HEK293 (cell line): ENCODE data around the gene PID1.

Source experiments
- CTCF ChIA-PET: fragments of 350-600 bp; formaldehyde crosslinking; extraction: SDS; loops from one replicate; lab custom pipeline; 2021; ENCODE audit warnings: antibody characterized with exemption; lab: Yijun Ruan, JAX
- POLR2A ChIA-PET: fragments of 300-600 bp; formaldehyde crosslinking; extraction: SDS; loops from one replicate; lab custom pipeline; 2020; ENCODE audit warnings: antibody characterized with exemption, inconsistent platforms; lab: Yijun Ruan, JAX
- H3K27ac ChIP-seq: fragments of 200-500 bp; sonication (Bioruptor generic); 2 replicates; pipeline ENCODE4 v1.5.1; 2014; ENCODE audit warnings: low read depth, low read length, control low read depth, inconsistent platforms; ENCODE audit errors: extremely low read depth
- H3K36me3 ChIP-seq, 2 experiments: fragments of 200-500 bp in 1 of 2; sonication (Bioruptor generic) in 1 of 2; 1 replicate in 1 of 2; 2 replicates in 1 of 2; pipeline ENCODE4 v1.5.1; 2014 to 2017; ENCODE audit warnings: inconsistent platforms in 2 of 2, low read length in 2 of 2; ENCODE audit not compliant: control insufficient read depth in 2 of 2, insufficient read depth in 1 of 2
- H3K4me1 ChIP-seq: fragments of 200-500 bp; sonication (Bioruptor generic); 2 replicates; pipeline ENCODE4 v1.5.1; 2014; ENCODE audit warnings: mild to moderate bottlenecking, low read length, inconsistent platforms; ENCODE audit not compliant: control insufficient read depth, insufficient read depth
- H3K4me3 ChIP-seq: 2 replicates; pipeline ENCODE4 v1.5.1; 2011; ENCODE audit warnings: low read depth, mild to moderate bottlenecking, control low read depth, low read length, moderate library complexity
- H3K9me3 ChIP-seq: fragments of 200-500 bp; sonication (Bioruptor generic); 2 replicates; pipeline ENCODE4 v1.5.1; 2014; ENCODE audit warnings: low read depth, low read length, inconsistent platforms; ENCODE audit not compliant: control insufficient read depth, insufficient read depth
- BCL11A ChIP-seq: fragments of 450-650 bp; formaldehyde crosslinking; IDR thresholded peaks from 2 replicates; pipeline ENCODE4 v1.5.1; 2016; ENCODE audit warnings: low read depth, missing biosample characterization, missing genetic modification characterization
- GLIS1 ChIP-seq: fragments of 450-650 bp; formaldehyde crosslinking; IDR thresholded peaks from 2 replicates; pipeline ENCODE4 v1.5.1; 2016; ENCODE audit warnings: missing biosample characterization, missing genetic modification characterization
- IKZF3 ChIP-seq: fragments of 450-650 bp; IDR thresholded peaks from 2 replicates; pipeline ENCODE4 v1.5.0; 2018; ENCODE audit warnings: missing biosample characterization, mild to moderate bottlenecking, missing genetic modification characterization, moderate library complexity
- KLF9 ChIP-seq: fragments of 450-650 bp; formaldehyde crosslinking; IDR thresholded peaks from 2 replicates; pipeline ENCODE4 v1.5.1; 2016; ENCODE audit warnings: missing biosample characterization, missing genetic modification characterization, low read depth
- PRDM1 ChIP-seq: fragments of 450-650 bp; formaldehyde crosslinking; IDR thresholded peaks from 2 replicates; pipeline ENCODE4; 2016; ENCODE audit warnings: missing biosample characterization, missing genetic modification characterization
- SCRT2 ChIP-seq: fragments of 450-650 bp; formaldehyde crosslinking; IDR thresholded peaks from 2 replicates; pipeline ENCODE4 v1.5.1; 2016; ENCODE audit warnings: missing biosample characterization, missing genetic modification characterization
- ZBTB17 ChIP-seq: fragments of 450-650 bp; formaldehyde crosslinking; IDR thresholded peaks from 2 replicates; pipeline ENCODE4 v1.5.1; 2016; ENCODE audit warnings: missing biosample characterization, missing genetic modification characterization
- ZFP37 ChIP-seq: fragments of 450-650 bp; formaldehyde crosslinking; IDR thresholded peaks from 2 replicates; pipeline ENCODE4 v1.5.1; 2016; ENCODE audit warnings: missing biosample characterization, missing genetic modification characterization
- ZFP41 ChIP-seq: fragments of 450-650 bp; formaldehyde crosslinking; IDR thresholded peaks from 2 replicates; pipeline ENCODE4 v1.5.1; 2016; ENCODE audit warnings: missing biosample characterization, missing genetic modification characterization, borderline replicate concordance
- ZNF114 ChIP-seq: fragments of 450-650 bp; formaldehyde crosslinking; IDR thresholded peaks from 2 replicates; pipeline ENCODE4 v1.5.0; 2017; ENCODE audit warnings: missing biosample characterization, missing genetic modification characterization
- ZNF155 ChIP-seq: fragments of 450-650 bp; formaldehyde crosslinking; IDR thresholded peaks from 2 replicates; pipeline ENCODE4 v1.5.1; 2016; ENCODE audit warnings: missing biosample characterization, missing genetic modification characterization
- ZNF2 ChIP-seq: fragments of 450-650 bp; formaldehyde crosslinking; IDR thresholded peaks from 2 replicates; pipeline ENCODE4 v1.5.1; 2016; ENCODE audit warnings: missing biosample characterization, missing genetic modification characterization
- ZNF211 ChIP-seq: fragments of 450-650 bp; formaldehyde crosslinking; IDR thresholded peaks from 2 replicates; pipeline ENCODE4 v1.5.1; 2016; ENCODE audit warnings: low read depth, missing biosample characterization, missing genetic modification characterization
- ZNF324 ChIP-seq: fragments of 450-650 bp; formaldehyde crosslinking; IDR thresholded peaks from 2 replicates; pipeline ENCODE4 v1.5.1; 2016; ENCODE audit warnings: missing biosample characterization, missing genetic modification characterization
- ZNF350 ChIP-seq: fragments of 450-650 bp; formaldehyde crosslinking; IDR thresholded peaks from 2 replicates; pipeline ENCODE4 v1.5.0; 2017; ENCODE audit warnings: missing biosample characterization, mild to moderate bottlenecking, missing genetic modification characterization
- ZNF416 ChIP-seq: fragments of 450-650 bp; formaldehyde crosslinking; IDR thresholded peaks from 2 replicates; pipeline ENCODE4 v1.5.1; 2016; ENCODE audit warnings: missing biosample characterization, missing genetic modification characterization
- ZNF501 ChIP-seq: fragments of 450-650 bp; formaldehyde crosslinking; IDR thresholded peaks from 2 replicates; pipeline ENCODE4 v1.5.1; 2016; ENCODE audit warnings: missing biosample characterization, missing genetic modification characterization
- ZNF626 ChIP-seq: fragments of 450-650 bp; sonication (Bioruptor Pico); formaldehyde crosslinking; IDR thresholded peaks from 2 replicates; pipeline ENCODE4 v1.5.1; 2018; ENCODE audit warnings: missing biosample characterization, missing genetic modification characterization, inconsistent platforms
- ZNF658 ChIP-seq: fragments of 450-650 bp; formaldehyde crosslinking; IDR thresholded peaks from 2 replicates; pipeline ENCODE4; 2016; ENCODE audit warnings: missing biosample characterization, missing genetic modification characterization
- ZNF670 ChIP-seq: fragments of 450-650 bp; formaldehyde crosslinking; IDR thresholded peaks from 2 replicates; pipeline ENCODE4 v1.5.1; 2016; ENCODE audit warnings: missing biosample characterization, missing genetic modification characterization, low read depth
- ZNF677 ChIP-seq: fragments of 450-650 bp; IDR thresholded peaks from 2 replicates; pipeline ENCODE4 v1.5.0; 2018; ENCODE audit warnings: missing biosample characterization, mild to moderate bottlenecking, missing genetic modification characterization, moderate library complexity
- ZNF707 ChIP-seq: fragments of 450-650 bp; formaldehyde crosslinking; IDR thresholded peaks from 2 replicates; pipeline ENCODE4 v1.5.1; 2016; ENCODE audit warnings: missing biosample characterization, missing genetic modification characterization
- ZNF747 ChIP-seq: fragments of 450-650 bp; formaldehyde crosslinking; IDR thresholded peaks from 2 replicates; pipeline ENCODE4 v1.5.1; 2016; ENCODE audit warnings: missing biosample characterization, missing genetic modification characterization
- ZSCAN16 ChIP-seq: fragments of 450-650 bp; formaldehyde crosslinking; IDR thresholded peaks from 2 replicates; pipeline ENCODE4 v1.5.1; 2016; ENCODE audit warnings: missing biosample characterization, missing genetic modification characterization
- ZSCAN23 ChIP-seq: fragments of 450-650 bp; formaldehyde crosslinking; IDR thresholded peaks from 2 replicates; pipeline ENCODE4 v1.5.1; 2016; ENCODE audit warnings: missing biosample characterization, missing genetic modification characterization
- ZXDB ChIP-seq: fragments of 450-650 bp; formaldehyde crosslinking; IDR thresholded peaks from 2 replicates; pipeline ENCODE4 v1.5.1; 2016; ENCODE audit warnings: missing biosample characterization, missing genetic modification characterization
- TF ChIP-seq, protein P1 (sequence below): fragments of 450-650 bp; formaldehyde crosslinking; IDR thresholded peaks from 2 replicates; pipeline ENCODE4 v1.5.1; 2016; ENCODE audit warnings: missing biosample characterization, missing genetic modification characterization
- TF ChIP-seq, protein P2 (sequence below): fragments of 450-650 bp; formaldehyde crosslinking; IDR thresholded peaks from 2 replicates; pipeline ENCODE4 v1.5.1; 2016; ENCODE audit warnings: missing biosample characterization, missing genetic modification characterization

PID1 gene

DNA sequence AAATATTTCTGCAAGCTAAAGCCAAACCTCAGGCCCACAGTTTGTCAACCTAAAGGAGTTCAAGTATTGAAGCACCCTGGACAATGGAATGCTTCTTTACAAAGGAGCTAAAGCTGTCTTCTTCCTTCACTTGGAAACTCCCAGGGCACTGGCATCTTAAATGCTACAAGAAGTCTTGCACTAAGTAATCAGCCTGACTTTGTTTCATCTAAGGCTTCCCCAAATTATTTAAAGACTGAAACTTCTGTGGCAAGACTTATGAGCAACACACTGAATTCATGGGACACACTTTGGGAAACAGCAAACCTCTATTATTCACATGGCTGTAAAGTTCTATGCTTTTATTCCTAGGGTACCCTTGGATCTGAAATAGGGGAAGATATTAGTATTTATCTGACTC, 14.7 kb downstream of the PID1 start:
- no peaks in the 10 kb centered on the region for H3K9me3 ChIP-seq
- no peaks in the 10 kb centered on the region for H3K4me1 ChIP-seq
- H3K27ac ChIP-seq, result no peak overlapping the region
- TF ChIP-seq IKZF3 (no peak), ZNF677 (no peak), ZNF2 (tag by site-specific recombination) (no peak), ZNF324 (tag by site-specific recombination) (no peak), ZNF501 (tag by site-specific recombination) (no peak), ZXDB (tag by site-specific recombination) (no peak), KLF9 (tag by site-specific recombination) (no peak), ZBTB17 (no peak), ZSCAN16 (tag by site-specific recombination) (no peak), GLIS1 (tag by site-specific recombination) (no peak), ZNF707 (tag by site-specific recombination) (no peak)
- no peak overlapping the region for H3K4me3 ChIP-seq
- POLR2A ChIA-PET, result no interaction called here
- H3K36me3 ChIP-seq, result no peaks in the 10 kb centered on the region
- CTCF ChIA-PET, result no interaction called here

DNA sequence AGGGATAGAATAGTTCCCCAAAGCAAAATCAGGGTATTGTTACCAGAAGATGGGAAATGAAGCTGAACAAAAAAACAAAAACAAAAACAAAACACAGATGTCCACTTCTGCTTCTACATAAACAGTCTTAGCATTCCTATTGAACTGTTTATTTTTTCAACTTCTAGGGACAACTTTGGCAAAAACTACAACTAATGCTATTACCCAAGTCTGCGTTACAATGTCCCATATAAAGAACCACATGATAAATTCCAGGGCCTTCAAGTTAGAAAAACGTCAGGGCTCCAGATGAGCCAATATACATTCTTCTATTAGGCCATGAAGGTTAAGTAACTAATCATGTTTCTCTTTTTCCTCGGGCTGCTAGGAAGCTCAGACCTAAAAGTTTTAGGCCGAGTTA, 16.9 kb downstream of the PID1 start:
- CTCF ChIA-PET, result no interaction called here

More for the DNA sequence above, 16.9 kb downstream of the PID1 start:
- no peak overlapping the region for H3K27ac ChIP-seq
- no peaks in the 10 kb centered on the region for H3K4me1 ChIP-seq
- H3K36me3 ChIP-seq, result no peaks in the 10 kb centered on the region
- no peaks in the 10 kb centered on the region for H3K9me3 ChIP-seq
- no peak for TF ChIP-seq ZNF416
- no peak for TF ChIP-seq BCL11A (tag by site-specific recombination)
- TF ChIP-seq, protein P1, sequence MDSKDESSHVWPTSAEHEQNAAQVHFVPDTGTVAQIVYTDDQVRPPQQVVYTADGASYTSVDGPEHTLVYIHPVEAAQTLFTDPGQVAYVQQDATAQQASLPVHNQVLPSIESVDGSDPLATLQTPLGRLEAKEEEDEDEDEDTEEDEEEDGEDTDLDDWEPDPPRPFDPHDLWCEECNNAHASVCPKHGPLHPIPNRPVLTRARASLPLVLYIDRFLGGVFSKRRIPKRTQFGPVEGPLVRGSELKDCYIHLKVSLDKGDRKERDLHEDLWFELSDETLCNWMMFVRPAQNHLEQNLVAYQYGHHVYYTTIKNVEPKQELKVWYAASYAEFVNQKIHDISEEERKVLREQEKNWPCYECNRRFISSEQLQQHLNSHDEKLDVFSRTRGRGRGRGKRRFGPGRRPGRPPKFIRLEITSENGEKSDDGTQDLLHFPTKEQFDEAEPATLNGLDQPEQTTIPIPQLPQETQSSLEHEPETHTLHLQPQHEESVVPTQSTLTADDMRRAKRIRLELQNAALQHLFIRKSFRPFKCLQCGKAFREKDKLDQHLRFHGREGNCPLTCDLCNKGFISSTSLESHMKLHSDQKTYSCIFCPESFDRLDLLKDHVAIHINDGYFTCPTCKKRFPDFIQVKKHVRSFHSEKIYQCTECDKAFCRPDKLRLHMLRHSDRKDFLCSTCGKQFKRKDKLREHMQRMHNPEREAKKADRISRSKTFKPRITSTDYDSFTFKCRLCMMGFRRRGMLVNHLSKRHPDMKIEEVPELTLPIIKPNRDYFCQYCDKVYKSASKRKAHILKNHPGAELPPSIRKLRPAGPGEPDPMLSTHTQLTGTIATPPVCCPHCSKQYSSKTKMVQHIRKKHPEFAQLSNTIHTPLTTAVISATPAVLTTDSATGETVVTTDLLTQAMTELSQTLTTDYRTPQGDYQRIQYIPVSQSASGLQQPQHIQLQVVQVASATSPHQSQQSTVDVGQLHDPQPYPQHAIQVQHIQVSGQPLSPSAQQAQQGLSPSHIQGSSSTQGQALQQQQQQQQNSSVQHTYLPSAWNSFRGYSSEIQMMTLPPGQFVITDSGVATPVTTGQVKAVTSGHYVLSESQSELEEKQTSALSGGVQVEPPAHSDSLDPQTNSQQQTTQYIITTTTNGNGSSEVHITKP, result no peak
- TF ChIP-seq ZNF670 (tag by site-specific recombination), result no peak
- no peak for TF ChIP-seq ZSCAN23 (tag by site-specific recombination)
- TF ChIP-seq PRDM1, result no peak
- TF ChIP-seq ZNF350 (tag by site-specific recombination), result no peak
- TF ChIP-seq, protein P2, sequence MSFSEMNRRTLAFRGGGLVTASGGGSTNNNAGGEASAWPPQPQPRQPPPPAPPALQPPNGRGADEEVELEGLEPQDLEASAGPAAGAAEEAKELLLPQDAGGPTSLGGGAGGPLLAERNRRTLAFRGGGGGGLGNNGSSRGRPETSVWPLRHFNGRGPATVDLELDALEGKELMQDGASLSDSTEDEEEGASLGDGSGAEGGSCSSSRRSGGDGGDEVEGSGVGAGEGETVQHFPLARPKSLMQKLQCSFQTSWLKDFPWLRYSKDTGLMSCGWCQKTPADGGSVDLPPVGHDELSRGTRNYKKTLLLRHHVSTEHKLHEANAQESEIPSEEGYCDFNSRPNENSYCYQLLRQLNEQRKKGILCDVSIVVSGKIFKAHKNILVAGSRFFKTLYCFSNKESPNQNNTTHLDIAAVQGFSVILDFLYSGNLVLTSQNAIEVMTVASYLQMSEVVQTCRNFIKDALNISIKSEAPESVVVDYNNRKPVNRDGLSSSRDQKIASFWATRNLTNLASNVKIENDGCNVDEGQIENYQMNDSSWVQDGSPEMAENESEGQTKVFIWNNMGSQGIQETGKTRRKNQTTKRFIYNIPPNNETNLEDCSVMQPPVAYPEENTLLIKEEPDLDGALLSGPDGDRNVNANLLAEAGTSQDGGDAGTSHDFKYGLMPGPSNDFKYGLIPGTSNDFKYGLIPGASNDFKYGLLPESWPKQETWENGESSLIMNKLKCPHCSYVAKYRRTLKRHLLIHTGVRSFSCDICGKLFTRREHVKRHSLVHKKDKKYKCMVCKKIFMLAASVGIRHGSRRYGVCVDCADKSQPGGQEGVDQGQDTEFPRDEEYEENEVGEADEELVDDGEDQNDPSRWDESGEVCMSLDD (tag by site-specific recombination), result no peak
- no peak for TF ChIP-seq ZNF211 (tag by site-specific recombination)
- TF ChIP-seq SCRT2, result no peak
- no peak for TF ChIP-seq ZNF114 (tag by site-specific recombination)
- TF ChIP-seq ZFP37 (tag by site-specific recombination), result no peak
- TF ChIP-seq ZNF626, result no peak
- no peak for TF ChIP-seq ZFP41 (tag by site-specific recombination)
- TF ChIP-seq ZNF658 (tag by site-specific recombination), result no peak
- no peak for TF ChIP-seq ZNF155 (tag by site-specific recombination)
- TF ChIP-seq ZNF747 (tag by site-specific recombination), result no peak
- POLR2A ChIA-PET, result no interaction called here
- H3K4me3 ChIP-seq, result no peak overlapping the region
